NOMO-1 treated with dmso at 0.1 percent for 144 hours (cell line): Measurements from ENCODE around the gene CAMSAP1.

Source experiments
- DNase-seq: peaks from one replicate; lab custom pipeline; 2025; ENCODE audit not compliant: unreplicated experiment; lab: John Stamatoyannopoulos, UW

CAMSAP1 gene

DNA sequence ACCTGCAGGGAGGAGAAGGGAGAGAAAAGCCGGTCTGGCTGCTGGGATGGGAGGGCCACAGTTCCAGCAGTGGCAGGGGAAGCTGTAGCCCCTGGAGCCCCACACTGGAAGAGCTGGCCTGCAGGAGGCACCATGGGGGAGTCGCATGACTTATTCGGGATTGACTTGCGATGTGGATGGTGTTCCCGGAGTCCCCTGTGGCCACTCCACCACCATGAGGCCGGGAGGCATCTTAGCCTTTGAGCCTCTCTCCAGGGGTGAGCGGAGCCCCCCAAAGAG, 113.3 kb downstream of the CAMSAP1 start:
- DNase-seq: no peak

DNA sequence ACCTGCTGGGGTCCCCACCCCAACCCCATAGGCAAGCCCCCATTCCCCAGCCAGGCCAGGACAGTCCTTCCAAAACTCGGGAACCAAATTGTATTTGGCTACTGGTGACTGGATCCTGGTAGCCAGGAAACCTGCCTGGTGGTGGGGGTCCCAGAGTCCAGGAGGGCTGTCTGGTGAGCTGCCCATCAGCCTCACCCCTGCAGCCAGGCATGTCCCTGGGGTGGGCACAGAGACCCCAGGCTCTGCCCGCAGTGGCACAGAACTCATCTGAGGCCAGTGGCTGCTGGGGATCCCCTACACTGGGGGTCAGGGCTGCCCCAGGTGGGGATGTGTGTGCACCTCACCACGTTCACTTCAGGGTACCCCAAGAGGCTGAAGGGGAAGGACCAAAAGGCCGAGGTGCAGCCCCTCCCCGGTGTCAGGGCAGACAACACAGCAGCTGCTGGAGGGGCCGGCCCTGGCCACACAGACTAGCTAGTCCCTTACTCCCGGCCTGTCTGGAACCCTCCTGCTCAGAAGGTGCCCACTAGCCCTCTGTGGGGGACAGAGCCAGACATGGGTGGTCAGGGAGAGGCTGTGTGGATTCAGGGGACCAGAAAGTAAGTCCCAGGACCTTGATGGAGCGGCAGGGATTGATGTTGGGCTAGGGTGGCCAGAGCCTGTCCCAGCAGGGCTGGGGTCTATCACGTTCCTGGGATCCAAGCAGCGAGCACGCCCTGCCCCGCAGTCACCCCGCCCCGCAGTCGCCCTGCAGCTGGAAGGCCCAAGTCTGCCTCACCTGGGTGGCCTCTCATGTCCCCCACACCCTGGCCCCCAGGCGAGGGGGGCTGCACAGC, 113.9 kb downstream of the CAMSAP1 start:
- DNase-seq: no peak

DNA sequence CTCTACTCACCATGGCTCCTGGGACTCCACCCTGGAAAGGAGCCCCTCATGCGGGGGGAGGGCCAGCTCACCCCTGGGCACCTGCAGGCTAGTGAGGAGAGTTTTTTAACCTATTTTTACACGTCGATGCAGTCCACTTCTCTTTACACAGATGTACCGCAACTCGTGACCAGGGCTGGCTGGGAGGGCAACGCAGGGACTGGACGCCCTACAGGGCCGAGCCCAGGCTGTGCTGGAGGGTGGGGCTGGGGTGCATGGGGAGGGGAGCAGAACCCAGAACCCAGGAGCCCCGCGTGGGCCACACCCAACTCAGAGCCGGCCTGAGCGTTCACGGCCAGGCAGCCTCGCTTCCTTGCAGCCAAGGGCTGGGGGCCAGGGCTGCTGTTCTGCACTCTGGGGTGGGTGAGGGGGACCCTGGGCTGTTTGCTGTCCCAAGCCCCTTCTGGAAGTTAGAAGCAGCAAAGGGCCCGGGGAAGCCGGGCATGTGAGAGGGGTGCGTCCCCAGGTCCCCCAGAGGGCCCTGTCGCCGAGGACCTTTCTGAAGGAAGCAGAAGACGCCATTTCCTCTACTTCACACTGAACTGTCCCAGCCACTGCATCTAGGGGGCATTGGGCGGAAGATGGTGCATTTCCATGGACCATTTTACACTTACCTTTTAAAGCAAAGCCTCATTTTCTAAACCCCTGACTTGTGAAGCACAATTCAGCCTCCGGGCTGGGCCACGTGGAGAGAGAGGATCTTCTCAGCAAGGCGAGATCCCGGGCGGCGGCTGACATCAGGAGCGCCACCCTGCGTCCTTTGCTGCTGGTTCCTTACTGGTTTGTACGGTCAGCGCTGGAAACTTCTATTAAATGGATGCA, 114.8 kb downstream of the CAMSAP1 start:
- no peak for DNase-seq

DNA sequence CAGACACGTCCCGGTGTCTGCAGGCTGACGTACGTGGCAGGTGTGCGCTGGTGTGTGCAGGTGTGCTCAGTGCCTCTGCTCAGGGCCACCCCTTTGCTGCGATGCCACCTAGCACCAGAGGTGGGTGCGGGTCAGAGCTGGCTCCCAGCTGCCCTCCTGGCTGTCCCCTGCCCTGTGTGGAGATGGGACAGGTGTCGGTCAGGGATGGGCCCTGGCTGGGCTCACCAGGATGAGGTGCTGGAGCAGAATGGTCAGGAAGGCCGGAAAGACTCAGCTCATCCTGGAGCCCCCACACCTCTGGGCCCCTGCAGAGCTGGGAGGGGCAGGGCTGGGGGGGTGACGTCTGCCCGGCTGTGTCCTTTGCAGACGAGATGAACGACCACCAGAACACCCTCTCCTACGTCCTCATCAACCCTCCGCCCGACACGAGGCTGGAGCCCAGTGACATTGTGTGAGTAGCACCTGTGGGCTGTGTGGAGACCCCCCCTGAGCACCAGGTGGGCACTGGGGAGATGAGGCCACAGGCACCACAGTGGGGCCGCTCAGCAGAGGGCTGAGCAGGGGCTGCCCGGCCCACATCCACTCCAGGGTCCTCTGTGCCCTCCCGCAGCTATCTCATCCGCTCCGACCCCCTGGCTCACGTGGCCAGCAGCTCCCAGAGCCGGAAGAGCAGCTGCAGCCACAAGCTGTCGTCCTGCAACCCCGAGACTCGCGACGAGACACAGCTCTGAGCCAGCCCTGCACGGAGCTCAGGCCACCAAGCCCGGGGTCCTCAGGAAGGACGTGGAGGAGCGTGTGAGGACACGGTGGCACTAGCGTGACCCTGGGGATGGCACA, 115.7 kb downstream of the CAMSAP1 start:
- DNase-seq: no peak

DNA sequence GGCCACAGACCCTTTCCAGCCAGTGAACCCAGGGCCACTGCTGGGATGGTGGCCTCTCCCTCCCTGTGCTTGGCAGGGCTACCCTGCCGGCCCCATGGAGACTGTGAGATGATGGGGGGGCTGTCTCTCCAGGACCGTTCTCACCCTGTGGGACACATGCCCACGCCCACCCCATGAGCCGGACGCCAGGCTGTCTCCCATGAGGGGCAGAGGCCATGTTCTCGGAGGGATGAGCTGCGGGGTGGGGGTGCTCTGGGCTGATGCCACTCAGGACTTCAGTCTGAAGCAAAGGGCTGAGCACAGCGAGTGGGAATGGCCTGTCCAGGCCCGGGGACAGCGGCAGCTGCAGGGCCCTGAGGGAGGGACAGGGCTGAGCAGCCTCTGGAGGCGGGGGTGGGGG, 116.5 kb downstream of the CAMSAP1 start:
- no peak for DNase-seq

DNA sequence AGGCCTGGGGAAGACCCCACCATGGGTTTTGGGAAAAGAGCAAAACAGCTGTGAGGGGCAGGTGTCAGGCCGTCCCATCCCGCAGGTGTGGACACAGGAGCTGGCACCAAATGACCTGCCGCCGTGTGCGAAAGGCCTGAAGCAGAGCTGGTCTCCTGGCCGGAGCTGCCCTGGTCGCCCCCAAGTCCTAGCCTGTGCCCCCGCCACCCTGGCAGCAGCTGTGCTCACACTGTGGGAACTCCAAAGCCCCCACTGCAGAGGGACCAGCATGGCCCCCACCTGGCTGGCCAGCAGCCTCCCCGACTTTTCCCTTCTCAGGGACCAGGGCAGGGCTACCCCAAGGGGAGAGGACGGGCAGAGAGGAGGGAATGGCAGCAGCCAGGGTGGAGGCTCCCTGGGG, 117.0 kb downstream of the CAMSAP1 start:
- DNase-seq: no peak

DNA sequence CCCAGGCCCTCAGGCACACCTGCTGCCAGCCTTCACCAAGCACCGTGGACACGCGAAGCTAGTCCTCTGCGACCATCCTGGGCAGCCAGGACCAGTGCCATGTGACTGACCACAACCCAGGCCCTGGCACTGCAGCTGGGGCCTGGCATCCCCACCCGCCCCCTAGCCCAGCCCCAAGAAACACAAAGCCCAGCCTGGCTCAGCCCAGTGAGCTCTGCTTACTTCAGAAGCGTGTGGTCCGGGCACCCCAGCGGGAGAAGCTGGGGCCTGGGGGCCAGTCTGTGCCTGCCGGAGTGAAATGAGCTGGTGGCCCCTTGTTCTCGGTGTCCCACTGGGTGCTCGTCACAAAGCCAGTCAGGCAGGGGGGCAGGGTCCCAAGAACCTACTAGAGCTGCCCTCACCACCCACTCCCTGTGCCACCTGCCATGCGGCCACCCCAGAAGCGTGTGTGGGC, 117.5 kb downstream of the CAMSAP1 start:
- DNase-seq: no peak

DNA sequence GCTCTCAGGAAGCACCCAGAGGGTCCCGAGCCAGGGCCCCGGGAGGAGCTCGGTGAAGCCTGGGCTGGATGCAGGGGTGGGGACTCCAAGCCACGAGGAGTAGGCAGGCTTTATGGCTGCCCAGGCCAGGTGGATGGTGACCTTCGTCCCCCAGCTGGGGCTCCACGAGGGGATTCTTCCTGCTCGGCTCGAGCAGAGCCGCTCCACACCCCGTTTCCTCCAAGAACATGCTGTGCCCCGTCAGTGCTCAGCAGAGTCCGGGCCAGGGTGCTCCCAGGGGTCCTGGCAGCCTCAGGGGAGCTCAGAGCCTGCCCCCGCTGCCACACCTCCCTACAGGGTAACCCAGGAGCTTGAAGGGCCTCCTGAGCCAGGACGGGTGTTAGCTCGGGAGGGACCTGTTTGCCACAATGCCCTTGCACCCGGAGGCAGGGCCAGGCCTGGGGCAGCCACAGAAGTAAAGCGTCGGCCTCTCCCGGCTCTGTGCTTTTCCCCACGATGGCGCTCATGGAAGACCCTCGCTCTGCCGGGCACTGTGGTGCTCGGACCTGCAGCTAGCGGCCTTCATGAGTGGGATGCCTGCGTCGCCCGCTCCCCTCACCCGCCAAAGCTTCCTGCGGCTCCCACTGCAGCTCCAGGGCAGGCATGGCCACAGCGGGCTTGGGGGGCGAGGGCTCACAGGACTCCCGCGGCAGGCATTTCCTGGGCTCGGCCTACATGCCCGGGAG, 118.6 kb downstream of the CAMSAP1 start:
- no peak for DNase-seq

DNA sequence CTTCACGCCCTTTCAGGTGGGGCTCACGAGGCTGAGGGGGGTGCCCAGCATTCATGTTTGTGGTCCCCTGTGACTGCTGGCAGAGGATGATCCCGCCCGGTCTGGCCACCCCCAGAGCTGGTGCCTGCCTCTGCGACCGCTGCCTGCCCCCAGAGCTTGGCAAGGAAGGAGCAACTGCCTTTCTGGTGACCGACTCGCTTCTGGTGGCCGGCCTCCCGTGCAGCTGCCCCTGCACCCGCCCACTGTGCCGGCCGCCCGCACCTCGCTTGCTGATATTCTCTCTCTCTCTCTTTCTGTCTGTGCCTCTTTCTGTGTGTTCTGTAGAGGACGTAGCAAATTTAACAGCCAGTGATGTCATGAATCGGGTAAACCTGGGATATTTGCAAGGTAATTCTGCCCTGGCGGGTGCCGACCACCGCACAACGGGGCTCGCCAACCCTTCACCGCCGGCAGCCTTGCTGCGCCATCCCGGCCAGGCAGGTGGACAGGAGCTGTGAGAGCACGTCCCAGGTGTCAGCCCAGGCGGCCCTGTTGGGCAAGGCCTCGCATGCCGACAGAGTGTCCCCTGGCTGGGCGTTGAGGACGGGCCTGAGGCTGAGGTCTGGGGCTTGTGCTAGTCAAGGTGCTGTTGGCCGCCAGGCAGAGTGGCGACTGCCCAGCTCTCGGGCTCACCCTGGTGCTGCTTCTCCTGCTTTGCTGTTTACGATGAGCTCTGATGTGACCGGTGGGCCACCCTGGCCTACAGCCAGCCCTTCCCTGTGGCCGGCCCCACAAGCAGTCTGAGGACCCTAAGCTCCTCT, 119.4 kb downstream of the CAMSAP1 start:
- DNase-seq: no peak

DNA sequence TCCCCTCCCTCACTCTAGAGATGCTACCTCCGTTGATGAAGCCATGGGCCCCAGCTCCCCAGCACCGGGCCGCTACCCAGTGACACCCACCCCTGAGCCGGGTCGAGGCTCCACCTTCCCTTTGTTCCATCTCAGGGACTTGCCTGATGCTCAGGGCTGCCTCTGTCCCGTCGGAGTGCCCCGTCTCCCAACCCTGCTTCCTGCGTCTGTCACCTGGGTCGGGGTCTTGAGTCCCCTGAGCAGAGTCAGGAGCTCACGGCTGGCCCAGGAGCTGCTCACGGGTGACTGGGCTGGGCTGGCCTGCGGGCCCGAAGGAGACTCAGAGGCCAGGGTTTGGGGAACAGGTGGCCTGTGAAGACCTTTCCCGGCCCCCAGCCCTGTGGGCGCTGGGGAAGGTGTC, 120.0 kb downstream of the CAMSAP1 start:
- no peak for DNase-seq

DNA sequence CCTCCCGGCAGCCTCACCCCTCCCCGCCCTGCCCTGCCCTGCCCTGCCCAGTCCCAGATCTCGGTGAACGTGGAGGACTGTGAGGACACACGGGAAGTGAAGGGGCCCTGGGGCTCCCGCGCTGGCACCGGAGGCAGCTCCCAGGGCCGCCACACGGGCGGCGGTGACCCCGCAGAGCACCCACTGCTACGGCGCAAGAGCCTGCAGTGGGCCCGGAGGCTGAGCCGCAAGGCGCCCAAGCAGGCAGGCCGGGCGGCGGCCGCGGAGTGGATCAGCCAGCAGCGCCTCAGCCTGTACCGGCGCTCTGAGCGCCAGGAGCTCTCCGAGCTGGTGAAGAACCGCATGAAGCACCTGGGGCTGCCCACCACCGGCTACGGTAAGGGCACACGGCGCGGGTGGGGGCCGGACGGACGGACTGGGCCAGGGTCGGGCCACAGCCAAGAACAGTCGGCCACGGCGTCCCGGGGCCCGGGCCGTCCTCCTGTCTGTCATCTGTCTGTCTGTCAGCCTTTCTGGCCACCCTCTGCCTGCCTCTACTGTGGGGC, 121.1 kb downstream of the CAMSAP1 start:
- DNase-seq: no peak

DNA sequence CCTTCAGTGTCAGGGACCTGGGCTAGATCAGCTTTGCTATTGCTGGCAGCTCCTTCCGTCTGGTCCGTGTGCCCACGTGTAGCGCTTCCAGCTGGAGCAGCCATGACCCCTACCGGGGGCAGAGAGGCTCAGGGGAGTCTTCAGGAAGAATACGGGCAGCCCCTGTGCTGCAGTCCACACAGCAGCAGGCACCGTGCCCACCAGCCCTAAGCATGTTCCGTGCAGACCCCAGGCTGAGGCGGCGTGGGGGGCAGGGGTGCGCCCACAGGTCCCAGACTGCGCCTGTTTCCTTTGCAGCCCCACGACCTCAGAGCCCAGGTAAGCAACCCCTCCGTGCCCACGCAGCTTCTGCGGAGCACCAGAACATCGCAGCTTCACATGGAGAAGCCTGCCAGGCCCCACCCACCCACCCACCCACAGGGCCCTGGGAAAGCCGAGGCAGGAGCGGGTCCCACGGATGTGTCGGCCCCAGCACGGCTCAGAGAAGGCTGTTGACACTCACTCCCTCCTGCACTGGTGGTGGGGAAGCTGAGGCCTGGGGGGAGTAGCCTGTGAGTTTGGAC, 122.3 kb downstream of the CAMSAP1 start:
- DNase-seq: no peak

DNA sequence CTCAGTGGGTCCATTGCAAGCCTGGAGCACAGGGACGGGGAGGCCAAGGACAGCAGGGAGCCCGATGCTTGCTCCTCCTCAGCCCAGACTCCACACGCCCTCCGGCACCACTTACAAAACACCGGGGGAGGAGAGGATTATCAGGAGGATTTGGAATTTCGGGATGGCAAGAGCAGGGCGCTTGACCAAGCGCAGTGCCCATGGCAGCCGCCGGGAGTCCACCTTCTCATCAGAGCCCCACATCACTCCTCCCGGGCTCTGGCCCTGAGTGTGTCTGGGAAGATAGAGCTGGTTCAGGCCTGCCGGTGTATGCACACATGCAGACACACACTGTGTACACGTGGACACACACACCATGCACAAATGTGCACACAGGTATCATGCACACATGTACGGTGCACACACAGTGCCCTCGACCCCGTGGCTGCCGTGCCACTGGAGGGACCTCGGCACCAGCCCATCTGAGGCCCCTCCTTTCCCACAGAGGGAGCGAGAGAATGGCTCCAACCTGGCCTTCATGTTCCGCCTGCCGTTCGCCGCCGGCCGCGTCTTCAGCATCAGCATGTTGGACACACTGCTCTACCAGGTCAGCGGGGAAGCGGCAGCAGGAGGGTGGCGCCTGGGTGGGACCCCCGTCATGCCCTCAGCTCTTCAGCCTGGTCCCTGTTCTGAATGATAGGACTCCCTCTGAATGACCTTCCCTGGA, 123.7 kb downstream of the CAMSAP1 start:
- no peak for DNase-seq

DNA sequence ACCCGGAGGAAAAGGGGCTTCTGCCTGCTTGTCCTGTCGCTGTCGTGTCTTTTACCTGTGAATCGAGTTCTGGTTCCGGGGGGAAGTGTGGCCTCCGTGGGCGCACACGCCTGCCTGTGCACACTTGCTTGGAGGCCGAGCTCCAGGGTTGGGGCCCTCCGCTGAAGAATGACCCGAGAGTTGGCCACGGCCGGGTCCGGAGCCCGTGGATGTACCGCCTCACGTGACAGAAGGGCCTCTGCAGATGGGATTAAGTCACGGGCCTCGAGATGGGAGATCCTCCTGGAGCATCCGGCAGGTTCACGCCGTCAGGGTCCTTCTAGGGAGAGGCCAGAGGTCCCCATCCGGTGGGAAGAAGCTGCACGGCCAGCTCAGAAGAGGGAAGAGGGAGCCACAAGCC, 124.4 kb downstream of the CAMSAP1 start:
- no peak for DNase-seq

DNA sequence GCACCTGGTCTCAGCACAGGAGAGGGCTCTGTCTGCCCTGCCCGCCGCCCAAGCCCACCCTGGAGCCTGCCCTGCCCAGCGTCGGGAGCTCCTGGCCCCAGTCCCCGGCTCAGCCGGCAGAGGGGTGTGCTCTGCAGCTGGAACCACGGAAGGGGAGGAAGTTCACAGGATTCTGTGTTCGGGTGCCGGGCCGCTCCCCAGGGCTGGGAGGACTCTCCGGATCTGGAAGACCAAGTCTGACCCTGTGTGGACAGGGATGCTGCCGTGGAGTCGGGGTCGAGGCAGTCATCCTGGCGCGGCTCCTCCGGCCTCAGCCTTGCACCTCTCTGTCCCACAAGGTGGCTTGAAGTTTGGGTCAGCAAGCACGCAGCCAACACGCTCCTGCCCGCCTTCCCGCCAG, 126.7 kb downstream of the CAMSAP1 start:
- no peak for DNase-seq

DNA sequence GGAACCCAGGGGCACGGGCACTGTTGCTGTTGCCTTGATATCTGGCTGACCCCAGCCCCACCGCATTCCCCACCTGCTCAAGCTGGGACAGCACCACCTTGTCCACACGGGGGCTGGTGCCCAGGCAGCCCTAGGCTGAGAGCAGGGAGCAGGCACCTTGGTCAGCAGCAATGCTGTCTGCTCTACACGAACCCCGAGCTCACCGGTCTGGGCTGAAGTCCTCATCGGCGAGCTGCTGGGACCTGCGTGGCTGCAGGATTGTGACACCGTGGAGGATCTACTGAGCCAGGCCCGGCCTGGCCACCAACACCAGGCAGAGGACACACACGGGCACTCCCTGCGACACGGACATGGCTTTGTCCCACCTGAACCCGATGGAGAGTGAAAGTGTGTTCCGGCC, 127.3 kb downstream of the CAMSAP1 start:
- no peak for DNase-seq

DNA sequence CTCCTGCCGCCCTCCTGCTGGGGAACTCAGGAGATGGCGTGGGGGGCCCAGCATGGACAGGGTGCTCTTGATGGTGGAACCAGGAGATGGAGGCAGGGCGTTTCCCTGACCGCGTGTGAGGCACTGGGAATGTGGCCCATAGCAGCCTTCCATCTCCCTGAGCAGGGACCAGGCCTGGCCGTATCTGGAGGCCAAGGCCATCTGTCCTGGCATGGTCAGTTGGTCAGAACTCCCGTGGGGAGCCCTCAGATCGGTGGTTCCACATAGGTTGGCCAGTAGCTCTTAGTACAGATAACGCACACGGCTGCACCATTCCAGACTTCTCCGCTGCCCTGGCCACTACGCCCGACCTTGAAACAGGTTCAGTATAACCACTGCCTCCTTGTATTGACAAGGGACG, 127.8 kb downstream of the CAMSAP1 start:
- no peak for DNase-seq

DNA sequence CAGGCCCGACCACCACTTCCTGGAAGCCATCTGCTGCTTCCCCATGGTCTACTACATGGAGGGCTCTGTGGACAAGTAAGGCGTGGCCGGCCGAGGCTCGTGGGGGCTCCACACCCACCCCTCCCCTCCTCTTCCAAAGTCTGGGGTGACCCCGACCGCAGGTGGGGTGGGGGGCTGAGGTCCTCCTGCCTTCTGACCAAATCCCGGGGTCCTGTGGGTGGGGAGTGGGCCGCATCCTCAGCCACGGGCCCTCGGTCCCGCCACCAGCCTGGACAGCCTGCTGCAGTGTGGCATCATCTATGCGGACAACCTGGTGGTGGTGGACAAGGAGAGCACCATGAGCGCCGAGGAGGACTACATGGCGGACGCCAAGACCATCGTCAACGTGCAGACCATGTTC, 128.9 kb downstream of the CAMSAP1 start:
- DNase-seq: no peak

DNA sequence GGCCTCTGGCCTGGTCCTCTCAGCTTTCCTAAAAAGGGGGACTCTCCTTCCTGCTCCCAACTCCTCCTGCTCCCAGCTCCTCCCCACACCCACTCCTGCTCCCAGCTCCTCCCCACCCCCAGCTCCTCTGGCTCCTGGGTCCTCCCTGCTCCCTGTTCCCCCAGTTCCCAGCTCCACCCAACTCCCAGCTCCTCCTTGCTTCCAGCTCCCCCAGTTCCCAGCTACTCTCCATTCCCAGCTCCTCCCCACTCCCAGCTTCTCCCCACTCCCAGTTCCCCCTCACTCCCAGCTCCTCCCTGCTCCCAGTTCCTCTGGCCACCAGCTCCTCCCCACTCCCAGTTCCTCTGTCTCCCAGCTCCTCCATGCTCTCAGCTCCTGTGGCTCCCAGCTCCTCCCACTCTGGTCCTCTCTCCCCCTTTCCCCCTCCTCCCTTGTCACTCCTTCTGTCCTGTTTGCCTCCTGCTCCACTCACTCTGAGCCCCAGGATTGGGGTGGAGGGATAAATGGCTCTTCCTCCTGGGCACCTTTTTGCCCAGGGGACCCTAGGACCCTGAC, 129.6 kb downstream of the CAMSAP1 start:
- no peak for DNase-seq
